GM18502 (cell line): ENCODE measurements around the gene BANF2.
"Not testable (repeated sequence)": the region's sequence is repeated elsewhere in the genome, so short reads cannot be mapped to it uniquely, and the experiment has no call there.

Experiments
- ATAC-seq: cut with Tn5 transposase; IDR thresholded peaks from one replicate; pipeline ENCODE4 v1.9.1; 2021; ENCODE audit warnings: mild to moderate bottlenecking; ENCODE audit not compliant: unreplicated experiment, poor library complexity

Gene BANF2

DNA sequence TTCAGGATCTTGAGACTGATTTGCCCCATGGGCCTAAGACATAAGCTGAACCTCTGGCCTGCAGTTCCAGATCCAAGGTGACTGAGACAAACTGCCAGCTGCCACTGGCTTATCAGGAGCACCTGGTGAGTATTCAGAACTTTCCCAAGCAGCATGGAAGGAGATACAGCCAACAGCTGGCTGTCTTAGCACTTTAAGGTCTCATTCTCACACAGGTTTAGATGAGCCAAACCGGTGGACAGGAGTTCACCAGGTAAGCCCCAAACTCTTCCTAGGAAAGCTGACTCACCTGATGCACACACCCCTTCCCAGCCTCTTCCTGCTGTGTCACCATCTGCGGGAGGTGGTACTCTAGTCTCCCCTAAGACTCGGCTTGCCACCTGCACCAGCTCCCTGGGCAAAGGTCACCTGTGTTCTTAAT, at the start of gene BANF2:
Gene BANF2, plus strand, starts transcription at position 36 of the 421 bp plus-strand sequence. CDS start 25,060 bp downstream, outside the sequence.
- no peak for ATAC-seq

DNA sequence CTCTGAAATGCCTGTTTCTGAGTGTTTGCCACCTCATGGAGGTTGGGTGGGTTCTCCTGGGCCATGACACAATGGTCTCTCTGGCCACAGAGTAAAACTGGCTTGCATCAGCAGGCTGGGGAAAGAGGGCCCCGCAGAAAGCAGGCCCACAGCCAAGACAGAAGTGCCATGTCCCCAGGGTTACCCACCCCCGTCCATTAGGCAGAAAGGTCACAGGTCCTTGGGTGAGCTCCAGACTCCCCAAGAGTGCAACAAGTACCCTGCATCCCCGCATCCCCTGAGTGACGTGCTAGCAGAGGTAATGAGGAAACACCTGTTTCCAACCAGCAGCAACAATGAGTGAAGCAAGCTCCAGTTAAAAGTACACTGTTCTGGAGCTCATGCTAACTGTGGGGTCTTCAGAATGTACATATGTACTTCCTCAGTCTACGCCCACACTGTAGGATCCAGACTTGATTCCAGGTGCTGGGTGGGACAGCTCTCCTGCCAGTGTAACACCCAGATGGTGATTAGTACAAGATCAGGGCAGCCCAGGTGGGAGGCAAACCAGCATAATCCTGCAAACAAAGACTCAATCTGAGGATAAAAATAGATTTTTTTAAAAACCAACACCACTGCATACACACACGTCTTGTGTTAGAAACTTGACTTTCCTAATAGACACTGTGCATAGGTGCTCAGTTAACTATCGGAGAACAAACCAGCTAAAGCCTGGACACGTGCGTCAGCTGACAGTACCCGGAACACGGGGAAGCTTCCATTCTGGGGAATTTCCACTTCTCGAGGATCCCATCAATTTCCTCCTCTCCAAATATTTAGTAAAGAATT, 49.3 kb upstream of the BANF2 start:
- no peak for ATAC-seq

DNA sequence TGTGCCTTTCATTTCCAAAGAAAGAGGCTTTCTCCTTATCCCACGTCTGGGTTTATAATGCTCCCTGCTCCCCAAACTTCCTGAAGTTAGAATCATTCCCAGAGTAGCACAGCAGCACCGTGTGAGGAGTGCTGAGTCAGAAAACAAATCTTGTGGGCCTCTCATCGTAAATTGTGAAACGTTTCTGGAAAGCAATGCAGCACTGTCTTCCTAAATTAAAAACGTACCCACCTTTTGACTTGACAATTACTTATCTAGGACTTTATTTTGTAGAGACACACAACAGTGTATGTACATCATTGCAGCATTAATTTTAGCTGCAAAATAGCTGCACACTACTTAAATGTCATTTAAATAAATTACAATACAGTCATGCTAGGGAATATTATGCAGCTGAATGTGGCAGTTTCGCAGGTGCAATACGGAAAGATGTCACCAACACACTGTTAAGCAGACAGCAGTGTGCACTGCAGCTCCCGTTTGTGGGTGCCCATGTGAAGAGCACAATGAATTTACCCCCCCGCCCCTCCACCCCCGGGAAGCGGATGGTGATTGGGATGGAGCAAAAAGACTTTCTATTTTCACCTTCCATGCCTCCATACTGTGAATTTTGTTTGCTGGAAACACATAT, 48.5 kb upstream of the BANF2 start:
- ATAC-seq = no peak

DNA sequence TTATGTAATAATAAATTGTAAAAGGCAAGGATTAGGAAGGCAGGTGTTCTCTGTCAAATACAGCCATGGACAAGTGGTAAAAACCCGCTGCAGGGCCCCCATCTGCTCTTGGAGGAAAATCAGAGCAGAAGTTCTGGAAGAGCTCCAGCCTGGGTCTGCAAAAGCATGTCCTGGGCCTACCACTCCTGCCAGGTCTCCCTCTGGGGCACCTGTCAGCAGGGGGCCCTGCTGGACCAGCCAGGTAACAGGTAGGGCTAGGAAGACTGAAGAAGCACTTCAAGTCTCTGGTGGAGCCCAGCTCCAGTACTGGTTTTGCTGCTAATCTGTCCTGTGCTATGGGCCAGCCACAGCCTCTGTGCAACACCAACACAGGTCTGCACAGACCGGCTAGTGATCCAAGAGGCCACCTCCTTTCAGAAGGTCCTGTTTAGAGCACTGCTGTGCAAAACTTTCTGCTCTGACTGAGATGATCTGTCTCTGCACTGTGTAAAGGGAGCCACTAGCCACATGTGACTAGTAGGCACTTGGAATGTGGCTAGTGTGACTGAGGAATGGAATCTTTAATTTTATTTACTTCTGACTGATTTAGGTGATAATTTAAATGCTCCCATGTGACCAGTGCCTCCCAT, 47.9 kb upstream of the BANF2 start:
- no peak for ATAC-seq

DNA sequence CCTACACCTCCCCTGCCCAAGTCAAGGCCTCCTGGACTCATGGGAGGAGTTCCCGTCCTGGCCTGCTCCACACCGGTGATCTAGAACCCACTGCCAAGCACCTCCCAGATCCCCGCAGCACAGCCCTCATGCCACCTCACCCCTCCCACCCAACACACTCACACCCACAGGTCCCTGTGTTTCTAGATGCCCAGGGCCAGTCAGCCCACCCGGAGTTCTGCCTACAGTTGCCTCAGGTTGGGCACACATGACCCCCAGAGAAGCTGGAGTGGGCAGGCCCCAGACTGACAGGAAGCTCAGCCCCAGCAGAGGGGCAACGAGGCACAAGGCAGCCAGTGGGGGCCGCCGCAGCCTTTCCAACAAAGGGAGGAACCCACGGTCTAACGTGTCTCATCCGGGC, 47.4 kb upstream of the BANF2 start:
- no peak for ATAC-seq

DNA sequence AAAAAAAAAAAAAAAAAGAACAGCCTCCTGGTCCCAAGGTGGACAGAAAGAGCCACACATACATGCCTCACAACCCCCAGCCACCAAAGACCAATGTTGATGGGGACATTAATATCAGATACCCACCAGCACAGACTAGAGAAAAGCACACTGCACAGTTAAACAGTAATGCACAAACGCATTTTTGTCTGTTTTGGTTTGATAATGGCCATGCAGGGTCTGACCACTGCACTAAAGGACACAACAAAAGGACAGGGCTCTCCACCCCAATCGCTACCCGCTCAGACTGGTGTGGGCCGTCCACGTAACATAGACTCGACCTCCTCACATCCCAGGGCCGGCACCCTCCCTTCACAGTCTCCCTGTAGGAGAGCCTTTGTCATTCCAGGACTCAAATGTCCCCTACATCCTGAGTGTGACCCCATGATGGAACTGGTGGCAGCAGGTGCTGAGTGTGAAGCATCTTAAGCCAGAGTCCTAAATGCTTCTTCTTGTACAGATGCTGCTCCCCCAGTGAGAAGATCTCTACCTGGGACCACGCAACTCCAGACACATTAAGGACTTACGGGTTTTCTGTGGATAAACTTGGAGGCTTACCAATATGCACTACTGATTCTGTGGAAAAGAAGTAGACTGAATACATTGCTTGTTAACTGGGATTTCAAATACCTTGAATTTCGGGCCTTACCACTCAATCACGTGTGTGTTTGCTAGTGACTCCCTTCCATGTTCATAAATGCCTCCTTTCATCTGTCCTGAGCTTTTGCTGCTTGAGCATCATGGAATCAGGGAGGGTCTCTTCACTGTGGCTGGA, 45.7 kb upstream of the BANF2 start:
- ATAC-seq = no peak

DNA sequence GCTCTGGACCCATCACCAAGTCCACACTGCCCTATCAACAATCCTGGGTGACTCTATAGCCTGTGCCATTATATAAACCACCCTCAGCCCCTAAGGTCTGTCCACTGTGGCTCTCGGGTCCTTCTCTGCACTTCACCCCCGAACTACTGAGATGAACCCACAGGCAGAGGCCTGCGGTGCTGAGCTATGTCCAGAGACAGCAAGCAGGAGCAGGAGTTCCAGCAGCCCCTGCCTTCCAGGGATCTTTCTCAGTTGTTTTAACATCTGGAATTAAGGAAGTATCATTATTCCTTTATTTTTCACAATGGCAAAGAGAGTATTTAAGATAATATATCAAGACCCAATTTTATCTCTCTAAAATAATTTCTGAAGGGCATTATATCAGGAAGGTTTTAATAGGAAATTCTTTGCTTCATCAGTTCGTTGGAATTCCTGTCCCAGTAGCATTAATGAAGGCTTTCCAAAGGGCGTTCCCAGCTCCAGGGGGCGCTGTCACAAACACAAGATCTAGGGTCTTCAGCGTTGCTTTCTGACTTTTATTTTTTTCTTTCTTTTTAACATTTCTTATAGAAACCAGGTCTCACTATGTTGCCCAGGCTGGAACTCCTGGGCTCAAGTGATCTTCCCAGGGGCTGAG, 45.0 kb upstream of the BANF2 start:
- ATAC-seq = no peak

DNA sequence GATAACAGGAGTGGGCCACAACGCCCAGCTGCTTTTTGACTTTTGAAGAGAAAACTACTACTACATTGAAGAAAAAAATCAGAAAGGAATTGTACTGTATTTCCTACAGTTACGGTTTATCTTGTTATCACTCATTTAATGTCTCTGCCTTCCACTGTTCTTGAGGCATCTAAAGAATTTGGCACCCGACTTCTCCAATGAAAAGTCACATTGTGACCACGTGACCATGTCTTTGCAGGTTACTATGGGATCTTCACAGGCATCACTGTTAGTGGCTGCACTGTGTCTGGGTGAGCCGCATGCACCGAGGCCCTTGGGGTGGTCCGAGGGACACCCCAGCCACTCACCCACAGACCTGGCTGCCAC, 44.5 kb upstream of the BANF2 start:
- ATAC-seq = no peak

DNA sequence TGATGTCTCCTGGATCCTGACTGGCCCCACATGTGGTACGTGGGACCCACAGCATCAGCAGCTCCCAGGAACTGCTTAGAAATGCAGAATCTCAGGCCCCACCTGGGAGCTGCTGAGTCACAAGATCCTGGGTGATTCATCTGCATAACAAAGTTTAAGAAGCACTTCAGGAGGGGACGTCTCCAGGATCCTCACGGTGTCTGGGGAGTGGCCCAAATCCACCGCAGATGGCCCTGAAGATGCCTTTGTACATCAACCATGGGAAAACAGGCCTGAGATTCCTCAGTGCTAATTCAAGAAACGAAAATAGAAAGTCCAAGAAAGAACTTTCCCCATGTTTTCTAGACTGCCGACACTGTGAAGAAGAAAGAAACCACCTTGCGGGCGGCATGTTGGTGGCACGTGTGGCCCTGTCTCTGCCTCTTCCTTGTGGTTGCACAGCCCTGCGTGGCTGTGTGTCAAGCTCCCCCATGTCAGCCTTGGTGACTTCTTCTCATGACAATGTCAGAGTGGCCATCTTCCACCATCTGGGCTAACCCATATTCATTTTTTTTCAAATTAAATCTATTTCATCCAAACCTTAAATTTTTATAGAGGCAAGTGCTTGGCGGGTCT, 43.8 kb upstream of the BANF2 start:
- no peak for ATAC-seq

DNA sequence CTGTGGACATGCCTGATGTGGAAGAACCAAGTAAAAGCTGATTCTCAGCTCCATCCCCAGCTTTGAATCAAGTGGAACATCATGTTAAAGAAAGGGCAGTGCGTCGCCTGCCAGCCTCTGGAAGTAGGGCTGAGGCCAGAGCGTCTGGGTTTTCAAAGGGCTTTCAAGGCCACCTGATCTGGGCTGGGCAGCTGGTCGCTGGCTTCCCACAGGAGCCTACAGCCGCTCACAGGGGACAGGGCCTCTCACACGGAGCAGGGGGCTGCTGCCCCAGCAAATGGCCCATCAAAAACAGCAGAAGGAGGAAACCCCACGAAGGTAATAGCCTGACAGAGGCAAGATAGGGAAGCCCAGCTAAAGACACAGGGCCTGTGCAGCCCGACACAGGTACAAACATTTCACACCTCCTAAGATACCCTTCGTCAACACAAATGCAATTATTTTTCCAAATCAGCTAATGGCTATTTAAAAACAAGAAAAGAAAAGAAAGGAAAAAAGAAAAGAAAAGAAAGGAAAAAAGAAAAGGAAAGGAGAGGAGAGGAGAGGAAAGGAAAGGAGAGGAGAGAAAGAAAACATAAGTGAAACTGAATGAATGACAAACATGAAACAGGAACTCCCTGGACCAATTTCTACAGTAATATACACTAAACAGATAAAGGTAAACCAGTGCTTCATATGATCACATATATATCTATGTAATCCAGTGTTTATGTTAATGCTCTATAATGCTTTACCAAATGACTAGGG, 42.5 kb upstream of the BANF2 start:
- ATAC-seq = no peak

DNA sequence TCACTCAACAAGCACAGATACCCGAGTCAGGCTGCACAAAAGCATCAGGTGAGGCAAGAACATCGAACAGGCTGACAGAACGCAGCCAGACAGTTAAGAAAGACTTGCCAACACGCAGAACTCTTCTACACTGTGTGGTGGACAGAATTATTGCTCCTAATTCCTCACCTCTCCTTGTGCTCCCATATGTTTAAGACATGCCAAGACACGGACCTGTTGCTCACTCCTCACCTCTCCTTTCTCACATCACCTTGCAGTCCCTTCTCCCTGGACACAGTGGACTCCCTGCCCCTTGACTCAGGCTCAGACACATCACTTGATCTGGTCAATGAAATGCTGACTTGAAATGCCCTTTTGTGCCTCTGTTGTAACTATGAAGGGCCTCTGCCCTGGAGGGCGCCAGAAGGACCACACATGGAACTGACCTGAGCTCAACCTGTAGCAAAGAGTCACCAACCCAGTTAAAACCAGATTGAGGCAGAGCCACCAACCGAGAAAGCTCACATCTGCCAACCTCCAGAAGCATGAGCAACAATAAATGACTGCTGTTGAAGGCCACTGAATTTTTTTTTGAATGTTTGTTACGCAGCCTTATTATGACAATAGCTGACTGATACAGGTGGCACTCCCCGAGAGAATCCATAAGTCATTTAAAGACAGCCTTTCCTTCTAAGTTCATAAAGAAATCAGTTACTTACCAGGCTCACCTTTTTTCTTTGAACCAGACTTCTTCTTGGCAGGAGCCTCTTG, 41.7 kb upstream of the BANF2 start:
- ATAC-seq = no peak

DNA sequence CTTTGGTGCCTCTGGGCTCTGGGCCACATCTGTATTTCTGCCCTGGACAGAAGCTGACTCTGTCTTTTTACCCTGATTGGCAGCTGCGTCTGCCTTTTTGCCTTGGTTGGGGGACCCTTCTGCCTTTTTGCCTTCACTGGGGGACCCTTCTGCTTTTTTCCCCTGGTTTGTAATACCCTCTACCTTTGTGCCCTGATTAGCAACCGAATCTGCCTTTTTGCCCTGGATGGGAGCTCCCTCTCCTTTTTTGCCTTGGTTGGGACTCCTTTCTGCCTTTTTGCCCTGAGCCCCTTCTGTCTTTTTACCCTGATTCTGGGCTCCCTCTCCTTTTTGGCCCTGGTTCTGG, 41.1 kb upstream of the BANF2 start:
- ATAC-seq = no peak

DNA sequence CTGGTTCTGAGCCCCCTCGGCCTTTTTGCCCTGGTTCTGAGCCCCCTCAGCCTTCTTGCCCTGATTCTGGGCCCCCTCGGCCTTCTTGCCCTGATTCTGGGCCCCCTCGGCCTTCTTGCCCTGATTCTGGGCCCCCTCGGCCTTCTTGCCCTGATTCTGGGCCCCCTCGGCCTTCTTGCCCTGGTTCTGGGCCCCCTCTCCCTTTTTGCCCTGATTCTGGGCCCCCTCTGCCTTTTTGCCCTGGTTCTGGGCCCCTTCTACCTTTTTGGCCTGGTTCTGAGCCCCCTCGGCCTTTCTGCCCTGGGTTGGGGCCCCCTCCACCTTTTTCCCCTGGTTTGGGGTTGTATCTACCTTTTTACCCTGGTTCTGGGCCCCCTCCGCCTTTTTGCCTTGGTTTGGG, 40.4 kb upstream of the BANF2 start:
- ATAC-seq = not testable (repeated sequence)

DNA sequence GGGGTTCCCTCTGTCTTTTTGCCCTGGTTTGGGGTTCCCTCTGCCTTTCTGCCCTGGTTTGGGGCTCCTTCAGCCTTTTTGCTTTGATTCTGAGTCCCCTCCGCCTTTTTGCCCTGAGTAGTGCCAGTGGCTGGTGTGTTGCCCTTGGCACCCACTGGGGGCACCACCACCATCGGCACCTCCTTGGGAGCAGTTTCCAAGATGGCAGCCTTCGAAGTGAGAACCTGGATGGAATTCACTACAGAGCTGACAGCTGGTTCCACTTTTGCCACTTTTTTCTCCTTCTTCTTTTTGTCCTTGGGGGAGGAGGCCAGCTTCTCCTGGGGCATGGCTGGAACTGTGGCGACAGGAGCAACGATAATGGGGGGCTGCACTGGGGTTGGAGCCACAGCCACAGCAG, 40.0 kb upstream of the BANF2 start:
- no peak for ATAC-seq

DNA sequence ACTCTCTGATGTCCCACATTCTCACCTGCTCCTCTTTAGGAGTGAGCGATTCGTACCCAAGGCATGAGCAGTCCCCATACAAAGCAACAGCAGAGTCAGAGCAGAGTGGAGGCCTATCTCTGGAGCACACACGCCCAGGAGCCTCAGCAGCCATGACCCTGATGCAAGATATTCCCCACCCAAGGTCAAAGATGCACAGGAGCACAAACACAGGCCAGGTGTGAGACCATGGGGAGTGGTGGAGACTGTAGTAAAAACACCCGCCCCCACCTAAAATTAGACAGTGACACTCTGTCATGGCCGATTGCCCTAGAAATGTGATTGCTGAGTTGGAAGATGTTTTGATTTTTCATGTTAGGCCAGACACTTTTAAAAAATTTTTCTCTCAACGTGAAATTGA, 39.1 kb upstream of the BANF2 start:
- ATAC-seq = no peak

DNA sequence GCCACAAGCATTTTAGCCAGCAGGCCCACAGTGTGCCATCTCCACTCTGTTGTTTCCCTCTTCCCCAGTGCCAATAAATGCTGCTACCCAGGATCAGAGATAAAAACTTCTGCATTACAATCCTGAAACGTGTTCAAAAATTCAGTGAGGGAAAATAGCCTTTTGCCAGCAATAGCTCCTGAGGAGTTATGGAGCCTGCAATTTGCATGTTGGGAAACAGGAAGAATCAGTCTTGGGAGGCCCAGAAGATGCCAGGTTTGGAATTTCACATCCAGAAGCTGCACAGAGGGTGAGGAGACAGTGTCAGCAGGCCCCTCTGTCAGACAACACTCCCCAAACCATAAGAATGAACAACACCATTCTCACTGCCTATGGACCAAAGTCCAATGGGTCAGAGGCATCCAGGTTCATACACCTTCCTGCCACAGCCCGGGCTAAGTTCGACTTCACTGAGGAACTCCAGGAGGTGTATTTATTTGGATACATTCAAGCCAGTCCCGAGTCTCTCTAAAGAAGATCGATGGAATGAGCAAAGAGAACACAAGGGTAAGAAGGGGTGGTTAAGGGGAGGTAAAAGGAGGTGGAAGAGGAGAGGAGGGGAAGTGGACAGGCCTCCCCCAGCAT, 38.5 kb upstream of the BANF2 start:
- ATAC-seq = no peak

DNA sequence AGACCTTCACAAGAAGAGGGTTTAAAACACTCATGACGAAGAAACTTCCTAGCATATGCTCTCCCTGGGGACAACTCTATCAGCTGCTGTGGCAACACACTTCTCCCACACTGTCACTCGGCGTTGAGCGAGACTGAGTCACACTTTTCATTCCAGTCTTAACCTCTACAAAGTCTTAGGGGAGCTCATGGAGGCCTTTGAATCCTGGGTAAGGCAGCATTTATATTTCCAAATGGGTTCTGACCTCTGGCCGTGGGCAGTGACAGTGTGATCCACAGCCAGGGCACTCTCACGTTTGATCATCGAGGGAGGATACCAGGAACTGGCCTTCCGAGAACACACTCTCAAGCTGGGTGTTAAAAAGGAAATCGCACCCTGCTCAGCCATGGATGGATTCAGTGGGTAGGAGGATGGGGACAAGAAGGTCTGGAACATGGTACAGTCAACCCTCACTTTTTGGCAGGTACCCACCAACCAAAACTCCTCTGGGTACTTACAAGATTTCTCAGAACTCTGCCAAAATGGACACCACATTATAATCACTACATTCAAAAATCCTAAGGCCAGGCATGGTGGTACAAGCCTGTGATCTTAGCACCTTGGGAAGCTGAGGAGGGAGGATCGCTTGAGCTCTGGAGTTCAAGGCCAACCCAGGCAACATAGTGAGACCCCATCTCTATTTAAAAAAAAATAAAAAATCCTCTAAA, 37.3 kb upstream of the BANF2 start:
- ATAC-seq = no peak

DNA sequence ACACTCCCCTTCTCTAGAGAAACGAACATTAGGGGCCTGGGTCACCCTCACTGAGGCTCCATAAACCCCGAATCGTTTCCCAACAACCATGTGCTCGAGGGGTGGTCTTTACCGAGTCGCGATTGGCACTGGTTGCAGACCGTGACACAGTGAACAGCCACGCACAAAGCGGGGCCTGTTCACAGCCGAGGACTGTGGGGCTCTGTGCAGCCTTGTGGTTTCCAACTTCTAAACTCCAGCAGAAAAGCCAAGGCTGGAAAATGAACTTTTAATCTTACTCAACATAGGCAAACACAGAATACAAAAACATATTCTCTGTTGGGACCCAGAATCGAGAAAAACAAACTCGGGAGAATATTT, 36.7 kb upstream of the BANF2 start:
- no peak for ATAC-seq
